Measurements from ENCODE around the gene PPP1R12A. TPM values are rescaled to one million over a fixed set of nuclear protein-coding genes. Genes with fewer than 3 reads are reported as not detected.

The PPP1R12A gene
- total and polyA plus RNA-seq, 9 of the 15 experiments (the other 6 are each of a cell fraction or from before 2014, with no cell fraction given): 26.4 to 119 (median 53.3) TPM

DNA sequence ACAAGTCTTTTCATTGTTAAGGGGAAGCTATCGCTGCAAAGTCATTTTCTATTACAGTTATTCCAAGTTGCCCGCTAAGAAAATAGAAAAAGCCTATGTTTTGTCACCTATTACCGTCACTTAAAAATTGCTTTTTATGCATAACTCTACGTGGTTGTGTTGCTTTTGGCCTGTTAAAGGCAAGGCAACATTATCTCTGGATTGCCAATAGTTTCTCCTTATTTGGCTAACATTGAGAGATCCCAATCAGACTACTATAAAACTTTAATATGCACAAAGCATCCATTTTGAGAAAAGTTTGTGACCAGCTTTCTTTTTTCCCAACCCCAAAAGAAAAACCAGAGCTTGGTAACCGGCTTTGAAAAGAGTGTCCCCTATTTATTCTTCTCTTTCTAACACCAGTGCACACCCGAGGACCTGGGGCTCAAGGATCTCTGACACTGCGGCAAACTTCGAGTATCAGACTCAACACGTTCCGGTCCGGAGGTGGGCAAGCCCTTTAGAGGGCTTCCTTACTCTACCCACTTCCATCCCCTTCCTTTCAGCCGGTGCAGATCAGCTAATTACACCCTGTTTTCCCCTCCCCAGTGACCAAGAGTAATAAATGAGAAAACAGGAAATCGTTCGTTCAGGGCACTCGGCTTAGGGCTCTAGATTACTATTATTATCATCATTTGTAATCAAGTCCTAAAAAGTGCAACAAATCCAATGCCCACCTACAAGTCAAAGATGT, 1.2 kb downstream of the PPP1R12A start (continued):
- TF ChIP-seq CEBPZ (IDR thresholded peaks at IDR 0.05; ENCODE audit: borderline replicate concordance, low read depth, low read length) (no peak), SMARCC2 (IDR thresholded peaks at IDR 0.05; ENCODE audit: low read depth) (peak; percentile 3; the same call in 1 of the 2 replicates)
- TF ChIP-seq, protein P1, sequence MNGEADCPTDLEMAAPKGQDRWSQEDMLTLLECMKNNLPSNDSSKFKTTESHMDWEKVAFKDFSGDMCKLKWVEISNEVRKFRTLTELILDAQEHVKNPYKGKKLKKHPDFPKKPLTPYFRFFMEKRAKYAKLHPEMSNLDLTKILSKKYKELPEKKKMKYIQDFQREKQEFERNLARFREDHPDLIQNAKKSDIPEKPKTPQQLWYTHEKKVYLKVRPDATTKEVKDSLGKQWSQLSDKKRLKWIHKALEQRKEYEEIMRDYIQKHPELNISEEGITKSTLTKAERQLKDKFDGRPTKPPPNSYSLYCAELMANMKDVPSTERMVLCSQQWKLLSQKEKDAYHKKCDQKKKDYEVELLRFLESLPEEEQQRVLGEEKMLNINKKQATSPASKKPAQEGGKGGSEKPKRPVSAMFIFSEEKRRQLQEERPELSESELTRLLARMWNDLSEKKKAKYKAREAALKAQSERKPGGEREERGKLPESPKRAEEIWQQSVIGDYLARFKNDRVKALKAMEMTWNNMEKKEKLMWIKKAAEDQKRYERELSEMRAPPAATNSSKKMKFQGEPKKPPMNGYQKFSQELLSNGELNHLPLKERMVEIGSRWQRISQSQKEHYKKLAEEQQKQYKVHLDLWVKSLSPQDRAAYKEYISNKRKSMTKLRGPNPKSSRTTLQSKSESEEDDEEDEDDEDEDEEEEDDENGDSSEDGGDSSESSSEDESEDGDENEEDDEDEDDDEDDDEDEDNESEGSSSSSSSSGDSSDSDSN (IDR thresholded peaks at IDR 0.05; ENCODE audit: borderline replicate concordance in 1 of 2, low read depth in 2 of 2, low read length in 2 of 2): peak in 1 of 2 experiments; percentile 55; a peak in 1 of 4 replicates

Data from K562 (cell line).